GM12875 (cell line): Measurements from ENCODE around the gene PTPN20.

Experiments
- H3K4me3 ChIP-seq: one replicate; pipeline ENCODE4 v1.5.1; 2011; ENCODE audit warnings: low read depth, low read length, control low read depth
- CTCF ChIP-seq: IDR thresholded peaks from 2 replicates; pipeline ENCODE4 v1.5.1; 2011; ENCODE audit warnings: low read depth, mild to moderate bottlenecking, control low read depth, inconsistent platforms, low read length, moderate library complexity, borderline replicate concordance; ENCODE audit not compliant: insufficient read depth

The PTPN20 gene

GRCh38 chr10:47031901-47032465 is 120.8 kb downstream of the PTPN20 start:
- no peak for TF ChIP-seq CTCF

GRCh38 chr10:47033081-47033480 is 121.9 kb downstream of the PTPN20 start:
- H3K4me3 ChIP-seq, result no peak overlapping the region
- no peak for TF ChIP-seq CTCF

More at GRCh38 chr10:47031901-47032465, 120.8 kb downstream of the PTPN20 start:
- no peak overlapping the region for H3K4me3 ChIP-seq

GRCh38 chr10:47033541-47034270 is 122.5 kb downstream of the PTPN20 start:
- TF ChIP-seq CTCF, result no peak

GRCh38 chr10:47034441-47035051 is 123.3 kb downstream of the PTPN20 start:
- no peak overlapping the region for H3K4me3 ChIP-seq
- no peak for TF ChIP-seq CTCF

More at GRCh38 chr10:47033541-47034270, 122.5 kb downstream of the PTPN20 start:
- H3K4me3 ChIP-seq, result no peak overlapping the region

- no peak for TF ChIP-seq CTCF
- H3K4me3 ChIP-seq, result no peak overlapping the region
These were observed 124.1 kb downstream of the PTPN20 start for GRCh38 chr10:47035171-47035818.

GRCh38 chr10:47035819-47036337 is 124.7 kb downstream of the PTPN20 start:
- no peak for TF ChIP-seq CTCF
- H3K4me3 ChIP-seq, result no peak overlapping the region
